ENCODE data around the gene FRMD1.

- no peak for TF ChIP-seq CTCF (IDR thresholded peaks at IDR 0.05; ENCODE audit: borderline replicate concordance, extremely low read depth, low read length, poor library complexity, severe bottlenecking)
- TF ChIP-seq EZH2 (IDR thresholded peaks at IDR 0.05; ENCODE audit: borderline replicate concordance, low read depth, low read length, severe bottlenecking), result no peak
These were observed 25.7 kb downstream of the FRMD1 start for GRCh38 chr6:168053086-168053956.
